K562 (cell line): ENCODE results near the gene PTBP3. TPM values are rescaled to one million over a fixed set of nuclear protein-coding genes. Genes with fewer than 3 reads are reported as not detected.

Experiments used
- AFF1 ChIP-seq, 2 experiments: fragments of 450-650 bp; IDR thresholded peaks; 2 replicates each; pipeline ENCODE4 v1.6.1; 2018; ENCODE audit warnings: mild to moderate bottlenecking in 2 of 2, low read depth in 1 of 2; ENCODE audit not compliant: partially characterized antibody in 2 of 2
- EP400 ChIP-seq: fragments of 450-650 bp; IDR thresholded peaks from 2 replicates; pipeline ENCODE4 v1.6.1; 2017; ENCODE audit warnings: antibody characterized with exemption, mild to moderate bottlenecking, moderate library complexity
- HMGN3 ChIP-seq: IDR thresholded peaks from 2 replicates; pipeline ENCODE4 v1.6.1; 2011; ENCODE audit warnings: borderline replicate concordance, low read depth, mild to moderate bottlenecking, mixed read lengths, low read length; ENCODE audit not compliant: insufficient read length; ENCODE audit errors: extremely low read depth
- MTA3 ChIP-seq: fragments of 450-650 bp; formaldehyde crosslinking; IDR thresholded peaks from 2 replicates; pipeline ENCODE4 v1.6.1; 2017; ENCODE audit warnings: mild to moderate bottlenecking, borderline replicate concordance
- NR2C1 ChIP-seq, 2 experiments: fragments of 450-650 bp; IDR thresholded peaks; 2 replicates each; pipeline ENCODE4 v1.6.1; 2017; ENCODE audit warnings: mild to moderate bottlenecking in 2 of 2, antibody characterized with exemption in 1 of 2, inconsistent platforms in 1 of 2, missing compliant biosample characterization in 1 of 2, missing genetic modification characterization in 1 of 2
- SRSF1 ChIP-seq: fragments of 200-400 bp; formaldehyde crosslinking; IDR thresholded peaks from 2 replicates; pipeline ENCODE4 v1.6.1; 2017; ENCODE audit warnings: mild to moderate bottlenecking, low read depth, low read length, moderate library complexity
- TAF7 ChIP-seq: fragments of 450-650 bp; IDR thresholded peaks from 2 replicates; pipeline ENCODE4 v1.6.1; 2016; ENCODE audit warnings: missing genetic modification characterization, missing compliant biosample characterization
- ZBTB40 ChIP-seq, 2 experiments: fragments of 450-650 bp in 1 of 2; sonication (generic) in 1 of 2; formaldehyde crosslinking in 1 of 2; IDR thresholded peaks; 2 replicates each; pipeline versions ENCODE4 v1.7.1 to v1.9.0; 2016 to 2022; ENCODE audit warnings: inconsistent platforms in 1 of 2, mild to moderate bottlenecking in 1 of 2, missing genetic modification reagents in 1 of 2
- polyA plus RNA-seq, 8 experiments: library from polyadenylated mRNA; depleted of rRNA in 4 of 8; stranded (reverse) in 5 of 8; unstranded in 3 of 8; fragments of >200 nt; fragmentation: Nextera tagmentation in 2 of 8; fragmentation: Illumina TruSeq in 1 of 8; extraction: Ambion mirVana in 2 of 8; extraction: Trizol in 1 of 8; gene quantifications; 2 replicates each; pipeline versions ENCODE4 v1.2.1 to v1.2.3, GENCODE V29; 2011 to 2014; ENCODE audit warnings: inconsistent platforms in 1 of 8, missing spikeins in 1 of 8
- total RNA-seq, 7 experiments: library from RNA; depleted of rRNA in 6 of 7; stranded (reverse); fragments of >200 nt in 6 of 7; fragmentation: Illumina TruSeq in 2 of 7; extraction: Trizol in 2 of 7; gene quantifications; 2 replicates each; pipeline versions ENCODE4 v1.2.1 to v1.2.3, GENCODE V29; 2011 to 2021; ENCODE audit warnings: low replicate concordance in 1 of 7

PTBP3 gene
- total and polyA plus RNA-seq, 9 of the 15 experiments (the other 6 are each of a cell fraction or from before 2014, with no cell fraction given) = 22.4 to 132 (median 68.0) TPM

GRCh38 chr9:112380102-112380824, 46.8 kb upstream of the PTBP3 start, which contains the start of gene HSDL2 (continued):
- TF ChIP-seq HMGN3 (peak; percentile 58), EP400 (no peak), ZBTB40 (IDR thresholded peaks at IDR 0.05) (no peak), ZBTB40 (CRISPR knock-in tag; IDR thresholded peaks at IDR 0.05) (no peak), NR2C1 (IDR thresholded peaks at IDR 0.05) (peak; percentile 54), NR2C1 (tag; IDR thresholded peaks at IDR 0.05) (peak; percentile 74), AFF1 (IDR thresholded peaks at IDR 0.05; ENCODE audit: low read depth in 1 of 2, partially characterized antibody in 2 of 2) (no peak), MTA3 (no peak), SRSF1 (no peak), TAF7 (tag) (no peak)
